HepG2 (cell line): ENCODE measurements around the gene ABCG2. TPM values are rescaled to one million over a fixed set of nuclear protein-coding genes. Genes with fewer than 3 reads are reported as not detected.

ENCODE experiments used
- ATAC-seq: fragments of 200-7000 bp; cut with Tn5 transposase; 3 replicates; pipeline ENCODE4 v1.9.1; 2020; ENCODE audit warnings: mild to moderate bottlenecking, moderate library complexity
- BruUV-seq: library from RNA; stranded (reverse); fragments of 400-500 nt; replicated peaks from 2 replicates; lab custom pipeline; 2021; lab: Mats Ljungman, UMichigan
- CTCF ChIA-PET: fragments of 300-600 bp; formaldehyde crosslinking; extraction: SDS; loops from one replicate; lab custom pipeline; 2021; ENCODE audit warnings: low total read pairs, inconsistent platforms, low intra/inter-chr PET ratio; lab: Yijun Ruan, JAX
- POLR2A ChIA-PET: fragments of 350-600 bp; sonication (Branson Sonifier 250); formaldehyde crosslinking; loops from one replicate; lab custom pipeline; 2020; ENCODE audit warnings: antibody characterized with exemption, inconsistent platforms; lab: Yijun Ruan, JAX
- DNase-seq: peaks from one replicate; pipeline ENCODE4 v3.0.0-alpha.2; 2015; ENCODE audit warnings: low spot score
- FAIRE-seq: peaks from 3 replicates; lab custom pipeline; 2011; peaks lifted over from hg19 to GRCh38; lab: Jason Lieb, UNC
- H2AFZ ChIP-seq: one replicate; pipeline ENCODE4 v1.6.1; 2011; ENCODE audit warnings: low read length, inconsistent platforms
- H3K27ac ChIP-seq: fragments of 300-600 bp; 3 replicates; pipeline ENCODE4 v1.8.0; 2011; ENCODE audit warnings: mixed run types, mild to moderate bottlenecking, mixed read lengths, low read length, inconsistent platforms; ENCODE audit not compliant: insufficient read depth; ENCODE audit errors: extremely low read length
- H3K27me3 ChIP-seq, 2 experiments: fragments of 200-600 bp in 1 of 2; 2 replicates in 1 of 2; 3 replicates in 1 of 2; pipeline versions ENCODE4 v1.6.0 to v1.8.0; 2011; ENCODE audit warnings: low read length in 2 of 2, mild to moderate bottlenecking in 2 of 2, moderate library complexity in 2 of 2, inconsistent platforms in 1 of 2; ENCODE audit not compliant: insufficient read depth in 2 of 2, control insufficient read depth in 1 of 2
- H3K36me3 ChIP-seq, 2 experiments: fragments of 200-600 bp in 1 of 2; replicated peaks in 1 of 2; 2 replicates in 1 of 2; 3 replicates in 1 of 2; pipeline versions ENCODE4 v1.5.1 to v1.8.0; 2011; ENCODE audit warnings: low read length in 2 of 2, inconsistent platforms in 1 of 2; ENCODE audit not compliant: insufficient read depth in 2 of 2, control insufficient read depth in 1 of 2
- H3K4me1 ChIP-seq: 2 replicates; pipeline ENCODE4 v1.5.1; 2012; ENCODE audit warnings: low read length, inconsistent platforms; ENCODE audit not compliant: insufficient read depth
- H3K4me2 ChIP-seq: 2 replicates; pipeline ENCODE4 v1.6.0; 2011; ENCODE audit warnings: low read depth, low read length, inconsistent platforms
- H3K4me3 ChIP-seq, 3 experiments: fragments of 200-600 bp in 1 of 3; sonication (generic), shearing (Covaris generic) in 1 of 3; replicated peaks in 1 of 3; 2 replicates each; pipeline ENCODE4 v1.5.1; 2011 to 2016; ENCODE audit warnings: low read length in 3 of 3, inconsistent platforms in 2 of 3, low read depth in 2 of 3, mild to moderate bottlenecking in 2 of 3, control low read depth in 1 of 3, mixed read lengths in 1 of 3; ENCODE audit not compliant: insufficient read depth in 1 of 3
- H3K79me2 ChIP-seq: one replicate; pipeline ENCODE4 v1.6.1; 2011; ENCODE audit warnings: low read length, inconsistent platforms; ENCODE audit not compliant: insufficient read depth
- H3K9ac ChIP-seq: 2 replicates; pipeline ENCODE4 v1.6.0; 2011; ENCODE audit warnings: mild to moderate bottlenecking, low read depth, low read length, inconsistent platforms; ENCODE audit not compliant: insufficient read depth
- H3K9me3 ChIP-seq: 2 replicates; pipeline ENCODE4 v1.5.1; 2012; ENCODE audit warnings: mild to moderate bottlenecking, low read length
- H4K20me1 ChIP-seq: 2 replicates; pipeline ENCODE4 v1.6.0; 2011; ENCODE audit warnings: inconsistent platforms, mild to moderate bottlenecking, low read length, moderate library complexity; ENCODE audit not compliant: insufficient read depth
- CCAR2 ChIP-seq: fragments of 200-400 bp; formaldehyde crosslinking; optimal IDR thresholded peaks from 2 replicates; pipeline ENCODE3; 2018; ENCODE audit warnings: low read depth, mild to moderate bottlenecking, low read length, moderate library complexity
- DNMT3B ChIP-seq: conservative IDR thresholded peaks from 2 replicates; pipeline ENCODE4 v1.6.1; 2016; ENCODE audit warnings: missing biosample characterization, control low read depth
- FOSL1 ChIP-seq: sonication (generic); formaldehyde crosslinking; IDR thresholded peaks from 2 replicates; pipeline ENCODE4 v1.9.0; 2021; ENCODE audit warnings: missing genetic modification reagents, borderline replicate concordance
- FOXK2 ChIP-seq: fragments of 450-650 bp; IDR thresholded peaks from 2 replicates; pipeline ENCODE4 v1.6.1; 2016
- KLF6 ChIP-seq: IDR thresholded peaks from 2 replicates; pipeline ENCODE4 v1.8.0; 2016; ENCODE audit warnings: missing biosample characterization, missing genetic modification reagents
- MIXL1 ChIP-seq: IDR thresholded peaks from 2 replicates; pipeline ENCODE4 v1.6.1; 2016
- NFIB ChIP-seq: sonication (generic); formaldehyde crosslinking; IDR thresholded peaks from 2 replicates; pipeline ENCODE4 v1.9.0; 2021; ENCODE audit warnings: missing genetic modification reagents, mild to moderate bottlenecking, borderline replicate concordance
- SALL1 ChIP-seq: sonication (generic); formaldehyde crosslinking; IDR thresholded peaks from 2 replicates; pipeline ENCODE4 v1.8.0; 2022; ENCODE audit warnings: mild to moderate bottlenecking, missing genetic modification reagents
- ZNF7 ChIP-seq: IDR thresholded peaks from 2 replicates; pipeline ENCODE4 v1.6.1; 2016; ENCODE audit warnings: missing biosample characterization, missing genetic modification reagents
- ZNF816 ChIP-seq: sonication (generic); formaldehyde crosslinking; IDR thresholded peaks from 2 replicates; pipeline ENCODE4 v1.8.0; 2022; ENCODE audit warnings: missing genetic modification reagents, mild to moderate bottlenecking, borderline replicate concordance
- ZNF879 ChIP-seq: sonication (generic); formaldehyde crosslinking; IDR thresholded peaks from 2 replicates; pipeline ENCODE4 v1.8.1; 2023; ENCODE audit warnings: missing genetic modification reagents
- in situ Hi-C: cut with HindIII; loops from 2 replicates; pipeline ENCODE4 v1.10.0; 2017; ENCODE audit warnings: low pct_unique_long_range_greater_than_20kb; ENCODE audit not compliant: extremely low pct_ligation_motif_present
- intact Hi-C: fragments of 100-400 bp; cut with micrococcal nuclease; formaldehyde crosslinking; loops from one replicate; pipeline ENCODE4 v1.10.0; 2022; ENCODE audit not compliant: unreplicated experiment
- polyA plus RNA-seq, 8 experiments: library from polyadenylated mRNA; depleted of rRNA in 3 of 8; stranded (reverse) in 7 of 8; unstranded in 1 of 8; fragments of >200 nt; fragmentation: Illumina TruSeq in 4 of 8; extraction: Trizol in 4 of 8; gene quantifications; 2 replicates each; pipeline versions ENCODE4 v1.2.1 to v1.2.3, GENCODE V29; 2011 to 2016; ENCODE audit warnings: low read depth in 4 of 8, missing spikeins in 1 of 8, mixed read lengths in 1 of 8; ENCODE audit not compliant: insufficient read depth in 1 of 8
- total RNA-seq, 5 experiments: library from RNA; depleted of rRNA; stranded (reverse); fragments of >200 nt; fragmentation: Illumina TruSeq; extraction: Trizol; gene quantifications; 2 replicates each; pipeline ENCODE4 v1.2.3, GENCODE V29; 2016; ENCODE audit warnings: low read depth in 1 of 5
- TF ChIP-seq, protein P1 (sequence below): sonication (generic); formaldehyde crosslinking; IDR thresholded peaks from 2 replicates; pipeline ENCODE4 v1.8.1; 2022; ENCODE audit warnings: low read depth, mild to moderate bottlenecking, missing genetic modification reagents
- TF ChIP-seq, protein P2 (sequence below): sonication (generic); formaldehyde crosslinking; IDR thresholded peaks from 2 replicates; pipeline ENCODE4; 2020; ENCODE audit warnings: missing genetic modification reagents, mild to moderate bottlenecking, borderline replicate concordance
- TF ChIP-seq, protein P3 (sequence below): sonication (generic); formaldehyde crosslinking; IDR thresholded peaks from 2 replicates; pipeline ENCODE4 v1.4.0; 2020; ENCODE audit warnings: missing genetic modification reagents

The ABCG2 gene
- total and polyA plus RNA-seq, 2 of the 13 experiments (the other 11 are each of a cell fraction or from before 2014, with no cell fraction given), result 10.0 to 15.7 TPM

DNA sequence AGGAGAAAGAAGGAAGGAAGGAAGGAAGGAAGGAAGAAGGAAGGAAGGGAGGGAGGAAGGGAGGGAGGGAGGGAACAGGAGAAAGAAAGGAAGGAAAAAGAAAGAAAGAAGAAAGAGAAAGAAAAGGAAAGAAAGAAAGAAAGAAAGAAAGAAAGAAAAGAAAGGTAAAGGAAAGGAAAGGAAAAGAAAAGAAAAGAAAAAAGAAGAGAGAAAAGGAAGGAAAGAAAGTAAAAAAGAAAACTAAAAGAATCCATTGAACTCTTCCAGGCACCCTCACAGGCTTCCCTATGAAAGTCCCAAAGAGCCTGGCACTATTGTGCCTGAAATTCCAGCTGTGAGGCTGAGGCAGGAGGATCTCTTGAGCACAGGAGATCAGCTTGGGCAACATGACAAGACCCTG, 11.5 kb downstream of the ABCG2 start:
- Histone ChIP-seq H3K4me2 (no peak overlapping the region), H3K9ac (no peak overlapping the region), H3K4me1 (peaks cover 39% of the 10 kb centered on the region), H3K9me3 (no peaks in the 10 kb centered on the region), H3K36me3 (no peaks in the 10 kb centered on the region), H4K20me1 (no peaks in the 10 kb centered on the region), H3K27me3 (no peaks in the 10 kb centered on the region), H3K79me2 (no peaks in the 10 kb centered on the region), H3K27ac (no peak overlapping the region), H3K4me3 (no peak overlapping the region), H2AFZ (no peak overlapping the region)
- ChIA-PET POLR2A (no interaction called here), CTCF (no interaction called here)
- ATAC-seq (no peak), DNase-seq (no peak), FAIRE-seq (no peak)
- intact Hi-C loops, result no loop called here
- TF ChIP-seq, protein P1, sequence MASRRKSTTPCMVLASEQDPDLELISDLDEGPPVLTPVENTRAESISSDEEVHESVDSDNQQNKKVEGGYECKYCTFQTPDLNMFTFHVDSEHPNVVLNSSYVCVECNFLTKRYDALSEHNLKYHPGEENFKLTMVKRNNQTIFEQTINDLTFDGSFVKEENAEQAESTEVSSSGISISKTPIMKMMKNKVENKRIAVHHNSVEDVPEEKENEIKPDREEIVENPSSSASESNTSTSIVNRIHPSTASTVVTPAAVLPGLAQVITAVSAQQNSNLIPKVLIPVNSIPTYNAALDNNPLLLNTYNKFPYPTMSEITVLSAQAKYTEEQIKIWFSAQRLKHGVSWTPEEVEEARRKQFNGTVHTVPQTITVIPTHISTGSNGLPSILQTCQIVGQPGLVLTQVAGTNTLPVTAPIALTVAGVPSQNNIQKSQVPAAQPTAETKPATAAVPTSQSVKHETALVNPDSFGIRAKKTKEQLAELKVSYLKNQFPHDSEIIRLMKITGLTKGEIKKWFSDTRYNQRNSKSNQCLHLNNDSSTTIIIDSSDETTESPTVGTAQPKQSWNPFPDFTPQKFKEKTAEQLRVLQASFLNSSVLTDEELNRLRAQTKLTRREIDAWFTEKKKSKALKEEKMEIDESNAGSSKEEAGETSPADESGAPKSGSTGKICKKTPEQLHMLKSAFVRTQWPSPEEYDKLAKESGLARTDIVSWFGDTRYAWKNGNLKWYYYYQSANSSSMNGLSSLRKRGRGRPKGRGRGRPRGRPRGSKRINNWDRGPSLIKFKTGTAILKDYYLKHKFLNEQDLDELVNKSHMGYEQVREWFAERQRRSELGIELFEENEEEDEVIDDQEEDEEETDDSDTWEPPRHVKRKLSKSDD (CRISPR knock-in tag), result no peak
- TF ChIP-seq FOSL1, result no peak
- TF ChIP-seq, protein P2, sequence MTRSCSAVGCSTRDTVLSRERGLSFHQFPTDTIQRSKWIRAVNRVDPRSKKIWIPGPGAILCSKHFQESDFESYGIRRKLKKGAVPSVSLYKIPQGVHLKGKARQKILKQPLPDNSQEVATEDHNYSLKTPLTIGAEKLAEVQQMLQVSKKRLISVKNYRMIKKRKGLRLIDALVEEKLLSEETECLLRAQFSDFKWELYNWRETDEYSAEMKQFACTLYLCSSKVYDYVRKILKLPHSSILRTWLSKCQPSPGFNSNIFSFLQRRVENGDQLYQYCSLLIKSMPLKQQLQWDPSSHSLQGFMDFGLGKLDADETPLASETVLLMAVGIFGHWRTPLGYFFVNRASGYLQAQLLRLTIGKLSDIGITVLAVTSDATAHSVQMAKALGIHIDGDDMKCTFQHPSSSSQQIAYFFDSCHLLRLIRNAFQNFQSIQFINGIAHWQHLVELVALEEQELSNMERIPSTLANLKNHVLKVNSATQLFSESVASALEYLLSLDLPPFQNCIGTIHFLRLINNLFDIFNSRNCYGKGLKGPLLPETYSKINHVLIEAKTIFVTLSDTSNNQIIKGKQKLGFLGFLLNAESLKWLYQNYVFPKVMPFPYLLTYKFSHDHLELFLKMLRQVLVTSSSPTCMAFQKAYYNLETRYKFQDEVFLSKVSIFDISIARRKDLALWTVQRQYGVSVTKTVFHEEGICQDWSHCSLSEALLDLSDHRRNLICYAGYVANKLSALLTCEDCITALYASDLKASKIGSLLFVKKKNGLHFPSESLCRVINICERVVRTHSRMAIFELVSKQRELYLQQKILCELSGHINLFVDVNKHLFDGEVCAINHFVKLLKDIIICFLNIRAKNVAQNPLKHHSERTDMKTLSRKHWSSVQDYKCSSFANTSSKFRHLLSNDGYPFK (CRISPR knock-in tag), result no peak
- no peak for TF ChIP-seq SALL1 (CRISPR knock-in tag)
- TF ChIP-seq CCAR2, result no peak
- TF ChIP-seq NFIB (CRISPR knock-in tag), result no peak
- TF ChIP-seq ZNF816 (CRISPR knock-in tag), result no peak
- TF ChIP-seq, protein P3, sequence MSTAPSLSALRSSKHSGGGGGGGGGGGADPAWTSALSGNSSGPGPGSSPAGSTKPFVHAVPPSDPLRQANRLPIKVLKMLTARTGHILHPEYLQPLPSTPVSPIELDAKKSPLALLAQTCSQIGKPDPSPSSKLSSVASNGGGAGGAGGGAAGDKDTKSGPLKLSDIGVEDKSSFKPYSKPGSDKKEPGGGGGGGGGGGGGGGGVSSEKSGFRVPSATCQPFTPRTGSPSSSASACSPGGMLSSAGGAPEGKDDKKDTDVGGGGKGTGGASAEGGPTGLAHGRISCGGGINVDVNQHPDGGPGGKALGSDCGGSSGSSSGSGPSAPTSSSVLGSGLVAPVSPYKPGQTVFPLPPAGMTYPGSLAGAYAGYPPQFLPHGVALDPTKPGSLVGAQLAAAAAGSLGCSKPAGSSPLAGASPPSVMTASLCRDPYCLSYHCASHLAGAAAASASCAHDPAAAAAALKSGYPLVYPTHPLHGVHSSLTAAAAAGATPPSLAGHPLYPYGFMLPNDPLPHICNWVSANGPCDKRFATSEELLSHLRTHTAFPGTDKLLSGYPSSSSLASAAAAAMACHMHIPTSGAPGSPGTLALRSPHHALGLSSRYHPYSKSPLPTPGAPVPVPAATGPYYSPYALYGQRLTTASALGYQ (CRISPR knock-in tag), result no peak
- TF ChIP-seq FOXK2, result no peak
- no peak for TF ChIP-seq DNMT3B (CRISPR knock-in tag)
- TF ChIP-seq ZNF7 (CRISPR knock-in tag), result no peak
- TF ChIP-seq KLF6 (CRISPR knock-in tag), result no peak
- no peak for TF ChIP-seq MIXL1
- no peak for TF ChIP-seq ZNF879 (CRISPR knock-in tag)
- BruUV-seq, result no TSS peak
- in situ Hi-C loops, result no loop called here
